Neuronal stem cell (in vitro differentiated cells): Measurements from ENCODE around the gene GTSF1L.

ENCODE experiments used
- DNase-seq: peaks from one replicate; pipeline ENCODE4 v3.0.0-alpha.2; 2013; ENCODE audit warnings: low spot score
- H2AFZ ChIP-seq: one replicate; pipeline ENCODE4 v1.6.1; 2013; ENCODE audit warnings: mild to moderate bottlenecking, low read length, inconsistent platforms
- H2AK5ac ChIP-seq: 2 replicates; pipeline ENCODE4 v1.6.1; 2013; ENCODE audit warnings: low read depth, mild to moderate bottlenecking, inconsistent platforms, low read length, moderate library complexity, mixed read lengths
- H2BK120ac ChIP-seq: 2 replicates; pipeline ENCODE4 v1.6.1; 2013; ENCODE audit warnings: low read depth, mild to moderate bottlenecking, inconsistent platforms, low read length, moderate library complexity, mixed read lengths
- H2BK12ac ChIP-seq: one replicate; pipeline ENCODE4 v1.6.1; 2013; ENCODE audit warnings: low read length, inconsistent platforms
- H2BK15ac ChIP-seq: 2 replicates; pipeline ENCODE4 v1.6.1; 2013; ENCODE audit warnings: mild to moderate bottlenecking, low read length, inconsistent platforms, mixed read lengths
- H2BK5ac ChIP-seq: one replicate; pipeline ENCODE4 v1.6.1; 2013; ENCODE audit warnings: inconsistent platforms, mild to moderate bottlenecking, low read length, moderate library complexity
- H3K14ac ChIP-seq: one replicate; pipeline ENCODE4 v1.6.1; 2013; ENCODE audit warnings: low read length, inconsistent platforms
- H3K18ac ChIP-seq: 2 replicates; pipeline ENCODE4 v1.6.1; 2013; ENCODE audit warnings: low read length, inconsistent platforms
- H3K23ac ChIP-seq: 2 replicates; pipeline ENCODE4 v1.6.1; 2013; ENCODE audit warnings: low read depth, mild to moderate bottlenecking, mixed read lengths, low read length, inconsistent platforms; ENCODE audit not compliant: poor library complexity
- H3K27ac ChIP-seq: replicated peaks from 3 replicates; pipeline ENCODE4 v1.5.1; 2013; ENCODE audit warnings: low read length, inconsistent platforms
- H3K27me3 ChIP-seq, 3 experiments: 2 replicates each; pipeline ENCODE4 v1.6.1; 2013; ENCODE audit warnings: low read length in 3 of 3, mild to moderate bottlenecking in 2 of 3, inconsistent platforms in 1 of 3, low read depth in 1 of 3, mixed read lengths in 1 of 3, moderate library complexity in 1 of 3; ENCODE audit not compliant: control insufficient read depth in 3 of 3, insufficient read depth in 3 of 3
- H3K36me3 ChIP-seq, 2 donors: replicated peaks in 1 of 2; 2 replicates each; pipeline ENCODE4 v1.6.1; 2013; ENCODE audit warnings: low read length in 2 of 2; ENCODE audit not compliant: control insufficient read depth in 2 of 2, insufficient read depth in 2 of 2
- H3K4ac ChIP-seq: 2 replicates; pipeline ENCODE4 v1.6.1; 2013; ENCODE audit warnings: inconsistent platforms, mild to moderate bottlenecking, low read length, moderate library complexity
- H3K4me1 ChIP-seq, 2 donors: 1 replicate in 1 of 2; 2 replicates in 1 of 2; pipeline ENCODE4 v1.6.1; 2013; ENCODE audit warnings: low read length in 2 of 2, low read depth in 1 of 2; ENCODE audit not compliant: control insufficient read depth in 2 of 2, insufficient read depth in 1 of 2
- H3K4me2 ChIP-seq: one replicate; pipeline ENCODE4 v1.6.1; 2013; ENCODE audit warnings: mild to moderate bottlenecking, low read length, inconsistent platforms; ENCODE audit not compliant: insufficient read depth, poor library complexity, severe bottlenecking
- H3K4me3 ChIP-seq, 2 donors: 2 replicates each; pipeline ENCODE4 v1.5.1; 2013; ENCODE audit warnings: low read length in 2 of 2, mild to moderate bottlenecking in 2 of 2, inconsistent platforms in 1 of 2, moderate library complexity in 1 of 2
- H3K79me1 ChIP-seq: one replicate; pipeline ENCODE4 v1.6.1; 2013; ENCODE audit warnings: low read depth, mild to moderate bottlenecking, inconsistent platforms, low read length, moderate library complexity
- H3K9ac ChIP-seq: one replicate; pipeline ENCODE4 v1.6.1; 2013; ENCODE audit warnings: mild to moderate bottlenecking, low read depth, low read length, inconsistent platforms; ENCODE audit not compliant: poor library complexity
- H3K9me3 ChIP-seq, 2 donors: replicated peaks in 1 of 2; 2 replicates each; pipeline versions ENCODE3 to v1.6.1; 2013; ENCODE audit warnings: low read length in 2 of 2, mild to moderate bottlenecking in 2 of 2, inconsistent platforms in 1 of 2, low read depth in 1 of 2, mixed read lengths in 1 of 2, moderate library complexity in 1 of 2; ENCODE audit not compliant: control insufficient read depth in 2 of 2, insufficient read depth in 1 of 2
- H4K8ac ChIP-seq: one replicate; pipeline ENCODE4 v1.6.1; 2013; ENCODE audit warnings: low read depth, mild to moderate bottlenecking, inconsistent platforms, low read length, moderate library complexity
- H4K91ac ChIP-seq: one replicate; pipeline ENCODE4 v1.6.1; 2013; ENCODE audit warnings: low read length, low read depth, mild to moderate bottlenecking, inconsistent platforms; ENCODE audit not compliant: poor library complexity
- WGBS, 2 donors: extraction: QIAGEN DNeasy Blood & Tissue Kit; methylation state at CpG; one replicate each; pipeline ENCODE4 v1.1.7; 2013; ENCODE audit warnings: missing lambda C conversion rate in 2 of 2, mixed read lengths in 1 of 2; ENCODE audit not compliant: insufficient read length in 2 of 2, insufficient replicate concordance in 1 of 2; ENCODE audit errors: extremely low coverage in 2 of 2; 5-methylcytosine and 5-hydroxymethylcytosine counted together

GTSF1L gene

GRCh38 chr20:43690943-43691598 is 35.7 kb downstream of the GTSF1L start:
- H3K36me3 ChIP-seq: peaks cover 25 to 86% of the 10 kb centered on the region in 2 donors
- H2BK5ac ChIP-seq: no peak overlapping the region

GRCh38 chr20:43689165-43689564 is 37.6 kb downstream of the GTSF1L start:
- no peaks in the 10 kb centered on the region for H3K27me3 ChIP-seq
- H3K14ac ChIP-seq: no peak overlapping the region
- no peak overlapping the region for H3K27ac ChIP-seq
- no peak overlapping the region for H3K4ac ChIP-seq
- H2BK5ac ChIP-seq: no peak overlapping the region
- H3K9ac ChIP-seq: no peak overlapping the region
- H3K79me1 ChIP-seq: no peaks in the 10 kb centered on the region
- H3K9me3 ChIP-seq: no peaks in the 10 kb centered on the region
- peaks cover 26 to 76% of the 10 kb centered on the region in 2 donors for H3K36me3 ChIP-seq
- DNase-seq: no peak
- no peak overlapping the region for H3K18ac ChIP-seq
- no peak overlapping the region for H3K23ac ChIP-seq
- H3K4me2 ChIP-seq: no peak overlapping the region
- no peak overlapping the region for H2BK12ac ChIP-seq
- no peak overlapping the region for H2BK15ac ChIP-seq
- no peak overlapping the region for H3K4me3 ChIP-seq
- H2AK5ac ChIP-seq: no peak overlapping the region
- H2BK120ac ChIP-seq: no peak overlapping the region
- WGBS, 2 donors: no CpG with 5 or more reads among the region's 4 CpGs
- H3K4me1 ChIP-seq: no peaks in the 10 kb centered on the region
- H2AFZ ChIP-seq: no peak overlapping the region
- no peak overlapping the region for H4K91ac ChIP-seq
- H4K8ac ChIP-seq: no peak overlapping the region

More at GRCh38 chr20:43690943-43691598, 35.7 kb downstream of the GTSF1L start:
- Histone ChIP-seq H3K4me3 (no peak overlapping the region), H3K23ac (no peak overlapping the region), H2BK12ac (no peak overlapping the region), H3K79me1 (no peaks in the 10 kb centered on the region), H2BK120ac (no peak overlapping the region), H2AK5ac (no peak overlapping the region), H3K18ac (no peak overlapping the region), H3K9ac (no peak overlapping the region), H2AFZ (no peak overlapping the region), H3K4me1 (no peaks in the 10 kb centered on the region), H4K91ac (no peak overlapping the region), H3K4me2 (no peak overlapping the region), H4K8ac (no peak overlapping the region), H3K27ac (no peak overlapping the region), H3K4ac (no peak overlapping the region), H3K9me3 (no peaks in the 10 kb centered on the region), H2BK15ac (no peak overlapping the region), H3K27me3 (no peaks in the 10 kb centered on the region), H3K14ac (no peak overlapping the region)
- no peak for DNase-seq
- no CpG with 5 or more reads among the region's 9 CpGs for WGBS, 2 donors

- Histone ChIP-seq H3K14ac (peak overlapping the region; percentile 87), H3K27ac (no peak overlapping the region), H2AK5ac (no peak overlapping the region), H3K79me1 (no peaks in the 10 kb centered on the region), H4K91ac (no peak overlapping the region), H3K4me1 (no peaks in the 10 kb centered on the region), H3K4ac (no peak overlapping the region), H2AFZ (no peak overlapping the region), H4K8ac (no peak overlapping the region), H2BK5ac (no peak overlapping the region), H3K18ac (no peak overlapping the region), H3K9ac (peak overlapping the region; percentile 16), H3K23ac (peak overlapping the region; percentile 59), H3K4me2 (no peak overlapping the region), H3K4me3 (no peak overlapping the region), H2BK15ac (no peak overlapping the region), H2BK120ac (no peak overlapping the region), H3K27me3 (no peaks in the 10 kb centered on the region), H3K9me3 (no peaks in the 10 kb centered on the region), H3K36me3 (peaks cover 28 to 78% of the 10 kb centered on the region in 2 donors), H2BK12ac (no peak overlapping the region)
- WGBS, 2 donors: no CpG with 5 or more reads among the region's 13 CpGs
- DNase-seq: no peak
These were observed 40.0 kb downstream of the GTSF1L start for GRCh38 chr20:43686820-43687219.

- no peak overlapping the region for H2AK5ac ChIP-seq
- H3K27ac ChIP-seq: no peak overlapping the region
- H3K36me3 ChIP-seq: peaks cover 18 to 74% of the 10 kb centered on the region in 2 donors
- H3K14ac ChIP-seq: no peak overlapping the region
- peaks cover 2% of the 10 kb centered on the region for H3K79me1 ChIP-seq
- no peak overlapping the region for H2BK5ac ChIP-seq
- no peak overlapping the region for H4K91ac ChIP-seq
- no peak overlapping the region for H2BK12ac ChIP-seq
- no peak overlapping the region for H3K9ac ChIP-seq
- H3K18ac ChIP-seq: no peak overlapping the region
- H2BK120ac ChIP-seq: no peak overlapping the region
- peaks cover 0 to 7% of the 10 kb centered on the region in 2 donors for H3K4me1 ChIP-seq
- H3K27me3 ChIP-seq: no peaks in the 10 kb centered on the region
- DNase-seq: no peak
- no peaks in the 10 kb centered on the region for H3K9me3 ChIP-seq
- no peak overlapping the region for H3K4ac ChIP-seq
- no CpG with 5 or more reads among the region's 9 CpGs for WGBS, 2 donors
- H3K4me3 ChIP-seq: no peak overlapping the region
- H3K23ac ChIP-seq: no peak overlapping the region
- no peak overlapping the region for H4K8ac ChIP-seq
- no peak overlapping the region for H2AFZ ChIP-seq
- H2BK15ac ChIP-seq: no peak overlapping the region
- no peak overlapping the region for H3K4me2 ChIP-seq
These were observed 44.4 kb downstream of the GTSF1L start for GRCh38 chr20:43682446-43682845.
